GM18526 (cell line): ENCODE data around the gene PPFIBP2.

Source experiments
- POLR2A ChIP-seq: IDR thresholded peaks from 3 replicates; pipeline ENCODE4 v1.6.1; 2011; ENCODE audit not compliant: insufficient read length; ENCODE audit errors: extremely low read depth

PPFIBP2 gene

GRCh38 chr11:7635137-7635536 is 121.3 kb downstream of the PPFIBP2 start:
- TF ChIP-seq POLR2A = no peak

- no peak for TF ChIP-seq POLR2A
Observed at GRCh38 chr11:7635708-7636107, 121.9 kb downstream of the PPFIBP2 start.

- no peak for TF ChIP-seq POLR2A
Observed at GRCh38 chr11:7636350-7636749, 122.6 kb downstream of the PPFIBP2 start.

- no peak for TF ChIP-seq POLR2A
Observed at GRCh38 chr11:7637447-7638157, 123.8 kb downstream of the PPFIBP2 start.

GRCh38 chr11:7638710-7639642 is 125.2 kb downstream of the PPFIBP2 start:
- TF ChIP-seq POLR2A = no peak

GRCh38 chr11:7639643-7640025 is 125.8 kb downstream of the PPFIBP2 start:
- TF ChIP-seq POLR2A = no peak

GRCh38 chr11:7640816-7641215 is 127.0 kb downstream of the PPFIBP2 start:
- TF ChIP-seq POLR2A = no peak

GRCh38 chr11:7642747-7643146 is 128.9 kb downstream of the PPFIBP2 start:
- TF ChIP-seq POLR2A = no peak

GRCh38 chr11:7643314-7643713 is 129.5 kb downstream of the PPFIBP2 start:
- TF ChIP-seq POLR2A = no peak

GRCh38 chr11:7645206-7645605 is 131.4 kb downstream of the PPFIBP2 start:
- TF ChIP-seq POLR2A = no peak

- TF ChIP-seq POLR2A = no peak
Observed at GRCh38 chr11:7646866-7647265, 133.1 kb downstream of the PPFIBP2 start.

- no peak for TF ChIP-seq POLR2A
Observed at GRCh38 chr11:7648264-7648663, 134.5 kb downstream of the PPFIBP2 start.

- TF ChIP-seq POLR2A = no peak
Observed at GRCh38 chr11:7651140-7651551, 137.3 kb downstream of the PPFIBP2 start.

- TF ChIP-seq POLR2A = no peak
Observed at GRCh38 chr11:7651700-7652099, 137.9 kb downstream of the PPFIBP2 start.

- TF ChIP-seq POLR2A = no peak
Observed at GRCh38 chr11:7654195-7654705, 140.5 kb downstream of the PPFIBP2 start.
